Sciatic nerve (tissue), 2 donors: Measurements from ENCODE around the gene MRPL40. TPM values are rescaled to one million over a fixed set of nuclear protein-coding genes. Genes with fewer than 3 reads are reported as not detected.

Source experiments
- ATAC-seq: fragments of 200-7000 bp; cut with Tn5 transposase; one replicate; pipeline ENCODE4 v1.9.1; 2020; ENCODE audit warnings: mild to moderate bottlenecking, moderate library complexity
- DNase-seq: peaks from one replicate; pipeline ENCODE4 v3.0.0-alpha.2; 2020; ENCODE audit warnings: low spot score
- intact Hi-C: fragments of 100-400 bp; cut with DNase I; formaldehyde crosslinking; loops from one replicate; pipeline ENCODE4 v1.14.2; 2022
- total RNA-seq: library from RNA; stranded (reverse); fragmentation: NEBNext Ultra II Directional; extraction: Animal tissue kit (Norgen Biotek cat#: 25700); gene quantifications from one replicate; pipeline ENCODE4 v1.2.1, GENCODE V29; 2021
- donor health status: DM: no; HTN: no; CAD: no.
- donor health status: DM: no; HTN: no; CAD: no.

MRPL40 gene
- total RNA-seq, result 18.7 TPM

GRCh38 chr22:19432133-19432851 lies at the start of gene MRPL40:
Gene MRPL40 (plus strand): TSS chr22:19432545. CDS start chr22:19432555, 10 bp downstream.
- peak; percentile 97 for DNase-seq
- intact Hi-C loops, result no loop called here
- ATAC-seq, result peak; percentile 98

GRCh38 chr22:19383292-19383691 lies 49.1 kb upstream of the MRPL40 start:
- intact Hi-C loops, result no loop called here
- ATAC-seq, result no peak
- DNase-seq, result no peak

GRCh38 chr22:19385221-19385906 lies 47.0 kb upstream of the MRPL40 start:
- DNase-seq, result no peak
- intact Hi-C loops, result no loop called here
- ATAC-seq, result no peak

GRCh38 chr22:19386248-19386647 lies 46.1 kb upstream of the MRPL40 start:
- intact Hi-C loops, result no loop called here
- ATAC-seq (no peak), DNase-seq (no peak)

GRCh38 chr22:19387038-19387437 lies 45.3 kb upstream of the MRPL40 start:
- no peak for ATAC-seq
- DNase-seq, result no peak
- intact Hi-C loops, result no loop called here

GRCh38 chr22:19387575-19387974 lies 44.8 kb upstream of the MRPL40 start:
- ATAC-seq (no peak), DNase-seq (no peak)
- intact Hi-C loops, result no loop called here

GRCh38 chr22:19393704-19394103 lies 38.6 kb upstream of the MRPL40 start:
- intact Hi-C loops, result no loop called here
- DNase-seq, result no peak
- no peak for ATAC-seq

- ATAC-seq (no peak), DNase-seq (no peak)
- intact Hi-C loops, result no loop called here
Observed at GRCh38 chr22:19394274-19395050, 37.9 kb upstream of the MRPL40 start.

- no peak for ATAC-seq
- intact Hi-C loops, result no loop called here
- DNase-seq, result no peak
Observed at GRCh38 chr22:19395276-19395675, 37.1 kb upstream of the MRPL40 start.

- no peak for DNase-seq
- intact Hi-C loops, result no loop called here
- ATAC-seq, result no peak
Observed at GRCh38 chr22:19396561-19396933, 35.8 kb upstream of the MRPL40 start.

GRCh38 chr22:19396934-19397733 lies 35.2 kb upstream of the MRPL40 start:
- DNase-seq (no peak), ATAC-seq (no peak)
- intact Hi-C loops, result no loop called here

GRCh38 chr22:19397734-19398104 lies 34.6 kb upstream of the MRPL40 start:
- intact Hi-C loops, result no loop called here
- DNase-seq (no peak), ATAC-seq (no peak)

GRCh38 chr22:19398206-19398605 lies 34.1 kb upstream of the MRPL40 start:
- DNase-seq (no peak), ATAC-seq (no peak)
- intact Hi-C loops, result no loop called here

- intact Hi-C loops, result no loop called here
- ATAC-seq, result no peak
- no peak for DNase-seq
Observed at GRCh38 chr22:19398652-19399051, 33.7 kb upstream of the MRPL40 start.

GRCh38 chr22:19400881-19401280 lies 31.5 kb upstream of the MRPL40 start:
- DNase-seq (no peak), ATAC-seq (no peak)
- intact Hi-C loops, result no loop called here

GRCh38 chr22:19401483-19401882 lies 30.9 kb upstream of the MRPL40 start:
- no peak for ATAC-seq
- intact Hi-C loops, result no loop called here

GRCh38 chr22:19402642-19403191 lies 29.6 kb upstream of the MRPL40 start:
- no peak for DNase-seq
- ATAC-seq, result no peak

More at GRCh38 chr22:19401483-19401882, 30.9 kb upstream of the MRPL40 start:
- no peak for DNase-seq

GRCh38 chr22:19404676-19405075 lies 27.7 kb upstream of the MRPL40 start:
- no peak for DNase-seq
- intact Hi-C loops, result no loop called here
- ATAC-seq, result no peak

More at GRCh38 chr22:19402642-19403191, 29.6 kb upstream of the MRPL40 start:
- intact Hi-C loops, result no loop called here

- ATAC-seq, result no peak
- no peak for DNase-seq
- intact Hi-C loops, result no loop called here
Observed at GRCh38 chr22:19405133-19405532, 27.2 kb upstream of the MRPL40 start.
